NCI-H1105 (cell line): Measurements from ENCODE around the gene USP7.
A peak's percentile ranks its signal among the peaks of the same experiment; 100 is the strongest.
"Not testable (repeated sequence)": the region's sequence is repeated elsewhere in the genome, so short reads cannot be mapped to it uniquely, and the experiment has no call there.

Experiments
- DNase-seq: peaks from one replicate; lab custom pipeline; 2025; lab: John Stamatoyannopoulos, UW

The USP7 gene

DNA sequence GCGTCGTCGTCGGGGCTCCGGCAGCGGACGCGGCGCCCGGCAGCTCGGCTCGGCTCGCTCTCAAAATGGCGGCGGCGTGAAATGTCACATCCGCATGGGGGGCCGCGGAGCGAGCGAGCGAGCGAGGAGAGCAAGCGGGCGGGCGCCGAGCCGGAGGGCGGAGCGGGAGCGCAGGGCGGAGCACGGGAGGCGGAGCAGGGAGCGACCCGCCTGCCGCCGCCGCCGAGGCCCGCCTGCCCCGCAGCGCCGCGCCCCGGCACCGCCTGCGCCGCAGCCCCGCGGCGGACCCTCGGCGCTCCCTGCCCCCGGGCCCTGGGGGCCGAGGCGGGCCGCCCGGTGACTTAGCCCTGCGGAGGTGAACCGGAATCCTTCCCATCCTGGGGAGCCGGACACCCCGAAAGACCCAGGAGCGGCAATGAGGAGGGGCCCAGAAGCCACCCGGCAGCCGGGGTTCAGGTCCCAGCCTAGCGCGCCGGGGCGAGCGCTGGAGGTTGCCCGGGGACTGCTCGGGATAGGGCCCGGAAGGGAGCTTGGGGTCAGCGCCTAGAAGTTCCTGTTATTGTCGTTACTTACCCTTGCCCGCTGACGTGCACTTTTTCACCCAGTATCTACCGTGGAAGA, at the start of gene USP7:
TSS of gene USP7 (minus strand) at position 86 of the 621 bp plus-strand sequence. CDS start 621 bp downstream, outside the sequence.
- peak; percentile 89 for DNase-seq

DNA sequence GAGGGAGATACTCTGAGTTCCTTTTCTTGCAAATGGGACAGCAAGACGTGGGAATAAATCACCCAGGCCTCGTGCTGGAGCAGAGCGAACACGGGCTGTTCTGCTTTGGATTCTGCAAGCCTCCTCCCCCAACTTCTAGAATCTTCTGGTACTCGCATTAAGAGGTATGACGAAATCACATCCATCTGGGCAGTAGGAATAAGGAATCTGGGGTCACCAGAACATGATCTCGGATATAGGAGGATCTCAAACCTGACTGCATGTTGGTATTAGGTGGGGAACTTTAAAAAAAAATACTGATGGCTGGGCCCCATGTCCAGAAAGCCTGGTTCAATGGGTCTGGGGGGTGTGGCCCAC, 49.8 kb upstream of the USP7 start:
- DNase-seq, result no peak

DNA sequence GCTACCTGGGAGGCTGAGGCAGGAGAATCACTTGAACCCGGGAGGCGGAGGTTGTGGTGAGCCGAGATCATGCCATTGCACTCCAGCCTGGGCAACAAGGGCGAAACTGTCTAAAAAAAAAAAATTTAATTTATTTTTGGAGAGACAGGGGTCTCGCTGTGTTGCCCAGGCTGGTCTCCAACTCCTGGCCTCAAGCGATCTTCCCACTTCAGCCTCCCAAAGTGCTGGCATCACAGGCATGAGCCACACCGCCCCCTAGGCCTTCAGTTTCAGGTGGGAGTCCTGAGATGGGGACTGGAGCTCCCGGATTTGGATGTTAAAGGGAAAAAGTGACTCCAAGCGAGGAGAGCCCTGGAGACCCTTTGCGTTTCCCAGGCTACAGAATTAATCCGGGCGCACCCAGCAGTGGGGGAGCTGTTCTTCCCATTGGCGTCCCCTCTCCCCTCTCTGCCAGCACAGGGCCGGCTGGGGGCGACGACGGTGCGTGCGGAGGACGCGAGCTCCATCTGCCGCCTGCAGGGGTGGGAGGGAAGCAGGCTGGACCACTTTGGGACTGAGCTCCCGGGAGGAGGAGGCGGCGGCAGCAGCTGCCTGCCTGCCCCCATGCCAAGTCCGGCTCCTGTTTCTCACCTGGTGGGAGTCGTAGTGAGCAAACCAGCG, 49.3 kb upstream of the USP7 start:
- DNase-seq, result no peak

DNA sequence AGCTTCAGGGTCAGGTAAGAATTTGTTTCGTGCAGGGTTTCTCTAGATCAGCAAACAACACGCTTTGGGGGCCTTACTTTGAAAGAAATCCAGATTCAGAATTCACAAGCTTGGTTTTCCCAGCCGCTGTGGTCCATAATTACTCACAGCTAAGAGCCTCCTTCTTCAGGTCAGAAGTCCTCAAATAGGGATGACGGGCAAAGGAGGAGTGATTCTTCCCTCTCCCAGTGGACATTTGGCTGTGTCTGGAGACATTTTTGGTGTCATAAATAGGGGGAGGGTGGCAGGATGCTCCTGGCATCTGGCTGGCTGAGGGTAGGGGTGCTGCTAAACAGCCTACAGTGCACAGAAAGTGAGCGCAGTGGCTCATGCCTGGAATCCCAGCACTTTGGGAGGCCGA, 48.6 kb upstream of the USP7 start:
- DNase-seq, result no peak

DNA sequence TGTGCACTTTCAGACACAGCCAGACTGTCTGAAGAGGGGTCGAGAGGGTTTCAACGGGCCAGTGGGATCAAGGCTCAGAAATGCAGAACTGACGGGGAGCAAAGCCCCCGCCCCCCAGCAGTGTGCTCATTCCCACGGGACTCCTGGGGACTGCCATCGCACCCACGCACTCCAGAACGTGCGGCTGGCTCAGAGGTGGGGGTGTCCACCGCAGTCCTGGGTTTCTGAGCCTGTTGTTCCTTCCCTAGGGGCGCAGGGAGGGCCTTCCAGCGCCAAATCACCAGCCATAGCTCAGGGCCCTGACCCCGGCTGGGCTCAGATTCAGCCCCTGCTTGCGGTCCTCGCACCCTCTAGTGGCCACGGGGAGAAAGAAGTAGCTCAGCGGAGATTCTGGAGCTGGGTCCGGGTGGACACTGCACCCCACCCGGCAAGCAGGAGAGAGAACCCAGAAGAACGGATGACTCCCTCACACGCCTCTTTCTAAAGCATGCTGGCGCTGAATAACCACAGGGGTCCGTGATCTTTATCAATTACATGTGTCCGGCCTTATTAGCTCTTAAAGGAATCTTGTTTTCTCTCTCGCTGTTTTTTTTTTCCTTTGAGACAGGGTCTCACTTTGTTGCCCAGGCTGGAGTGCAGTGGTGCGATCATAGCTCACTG, 45.0 kb upstream of the USP7 start:
- DNase-seq, result no peak

DNA sequence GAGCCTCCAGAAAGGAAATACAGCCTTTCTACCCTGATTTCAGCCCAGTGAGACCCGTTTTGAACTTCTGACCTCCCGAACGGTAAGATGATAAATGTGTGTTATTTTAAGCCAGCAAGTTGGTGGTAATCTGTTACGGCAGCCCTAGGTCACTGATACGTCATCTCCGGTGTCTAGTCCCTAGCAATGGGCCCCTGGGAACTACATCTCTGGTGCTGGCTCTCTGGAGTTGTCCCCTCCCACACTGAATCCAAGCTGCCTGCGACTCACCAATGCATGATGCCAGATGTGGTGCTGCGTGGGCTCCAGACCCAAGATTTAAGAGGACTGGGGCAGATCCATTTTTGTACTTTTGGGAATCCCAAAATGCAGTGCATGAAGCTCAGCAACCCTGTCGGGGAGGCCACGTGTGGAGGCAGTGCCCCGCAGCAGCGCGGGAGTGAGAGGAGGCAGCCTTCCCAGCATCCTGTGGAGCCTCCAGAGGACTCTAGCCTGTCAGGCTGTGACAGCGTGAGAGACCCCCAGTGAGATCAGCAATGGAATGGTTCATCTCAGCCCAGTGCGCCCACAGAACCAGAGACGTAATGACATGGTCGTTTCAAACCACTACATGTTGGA, 43.6 kb upstream of the USP7 start:
- DNase-seq, result no peak

DNA sequence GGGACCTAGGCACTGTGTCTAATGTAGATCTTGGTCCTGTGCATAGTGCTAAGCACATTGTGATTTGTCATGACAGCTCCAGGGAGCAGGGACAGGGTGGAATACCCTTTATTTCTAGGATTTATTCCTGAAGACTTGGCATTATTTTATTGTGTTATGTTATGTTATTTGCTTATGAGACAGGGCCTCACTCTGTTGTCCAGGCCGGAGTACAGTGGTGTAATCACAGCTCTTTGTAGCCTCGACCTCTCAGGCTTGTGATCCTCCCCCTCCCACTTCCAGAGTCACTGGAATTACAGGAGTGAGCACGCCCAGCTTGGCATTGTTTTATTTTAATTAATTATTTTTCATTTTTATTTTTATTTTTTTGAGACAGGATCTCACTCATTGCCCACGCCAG, 40.5 kb upstream of the USP7 start:
- no peak for DNase-seq

DNA sequence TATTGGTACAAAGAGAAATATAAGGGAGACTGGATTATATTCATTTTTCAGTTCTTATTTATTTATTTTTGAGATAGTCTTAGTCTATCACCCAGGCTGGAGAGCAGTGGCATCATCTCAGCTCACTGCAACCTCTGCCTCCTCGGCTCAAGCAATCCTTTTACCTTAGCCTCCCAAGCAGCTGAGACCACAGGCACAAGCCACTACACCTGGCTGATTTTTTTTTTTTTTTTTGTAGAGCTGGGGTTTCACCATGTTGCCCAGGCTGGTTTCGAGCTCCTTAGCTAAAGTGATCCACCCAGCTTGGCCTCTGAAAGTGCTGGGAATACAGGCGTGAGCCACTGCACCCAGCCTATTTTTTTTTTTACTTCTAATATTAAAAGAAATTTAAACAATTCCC, 40.1 kb upstream of the USP7 start:
- no peak for DNase-seq

DNA sequence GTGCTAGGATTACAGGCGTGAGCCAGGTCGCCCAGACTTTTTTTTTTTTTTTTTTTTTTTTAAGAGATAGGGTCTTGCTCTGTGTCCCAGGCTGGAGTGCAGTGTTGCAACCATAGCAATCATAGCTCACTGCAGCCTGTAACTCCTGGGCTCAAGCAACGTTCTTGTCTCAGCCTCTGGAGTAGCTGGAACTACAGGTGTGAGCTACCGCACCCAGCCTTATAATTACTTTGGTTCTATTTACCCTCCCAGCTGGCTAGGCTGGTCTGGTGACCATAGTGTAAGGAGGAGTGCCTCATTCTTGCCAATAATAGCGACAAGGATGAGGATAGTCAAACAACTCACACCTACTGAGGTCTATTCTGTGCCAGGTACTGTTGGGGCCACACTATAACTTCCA, 39.6 kb upstream of the USP7 start:
- no peak for DNase-seq

DNA sequence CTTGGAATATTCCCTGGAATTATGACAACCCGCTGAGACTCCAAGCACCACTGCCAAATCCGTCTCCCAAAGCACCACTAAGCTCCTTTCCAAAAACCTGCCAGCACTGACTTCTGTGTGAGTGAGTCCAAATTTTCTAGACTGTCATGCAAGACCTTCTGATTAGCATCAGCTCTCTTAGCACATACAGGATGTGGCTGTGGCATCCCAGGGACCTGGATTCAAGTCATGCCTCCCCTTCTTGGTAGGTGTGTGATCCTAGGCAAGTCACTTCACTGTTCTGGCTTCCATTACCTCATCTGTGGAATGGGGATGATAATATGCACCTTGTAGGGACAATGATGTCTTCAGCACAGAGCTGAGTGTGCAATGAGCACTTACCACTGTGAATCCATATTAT, 38.3 kb upstream of the USP7 start:
- no peak for DNase-seq

DNA sequence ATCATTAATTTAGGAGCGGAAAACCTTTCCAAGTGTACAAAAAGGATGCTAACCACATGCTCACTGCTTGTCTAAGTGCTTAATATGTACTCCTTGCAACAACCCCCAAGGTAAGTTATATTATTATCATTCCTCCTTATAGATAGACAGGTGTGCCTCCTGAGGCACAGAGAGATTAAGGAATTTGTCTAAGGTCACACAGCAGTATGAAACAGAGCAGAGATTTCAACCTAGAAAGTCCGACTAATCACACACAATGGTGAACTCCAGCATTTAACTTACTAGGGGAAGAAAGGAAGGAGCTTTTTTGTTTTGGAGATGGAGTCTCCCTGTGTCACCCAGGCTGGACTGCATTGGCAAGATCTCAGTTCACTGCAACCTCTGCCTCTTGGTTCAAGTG, 37.0 kb upstream of the USP7 start:
- DNase-seq, result no peak

DNA sequence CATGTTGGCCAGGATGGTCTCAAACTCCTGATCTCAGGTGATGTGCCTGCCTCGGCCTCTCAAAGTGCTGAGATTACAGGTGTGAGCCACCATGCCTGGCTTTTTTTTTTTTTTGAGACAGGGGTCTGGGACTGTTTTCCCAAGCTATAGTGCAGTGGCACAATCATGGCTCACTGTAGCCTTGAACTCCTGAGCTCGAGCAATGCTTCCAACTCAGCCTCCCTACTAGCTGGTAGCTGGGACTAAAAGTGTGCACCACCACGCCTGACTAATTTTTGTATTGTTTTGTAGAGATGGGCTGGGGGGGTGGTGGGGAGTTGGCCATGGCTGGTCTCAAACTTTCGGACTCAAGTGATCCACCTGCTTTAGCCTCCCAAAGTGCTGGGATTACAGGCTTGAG, 36.1 kb upstream of the USP7 start:
- DNase-seq, result no peak

DNA sequence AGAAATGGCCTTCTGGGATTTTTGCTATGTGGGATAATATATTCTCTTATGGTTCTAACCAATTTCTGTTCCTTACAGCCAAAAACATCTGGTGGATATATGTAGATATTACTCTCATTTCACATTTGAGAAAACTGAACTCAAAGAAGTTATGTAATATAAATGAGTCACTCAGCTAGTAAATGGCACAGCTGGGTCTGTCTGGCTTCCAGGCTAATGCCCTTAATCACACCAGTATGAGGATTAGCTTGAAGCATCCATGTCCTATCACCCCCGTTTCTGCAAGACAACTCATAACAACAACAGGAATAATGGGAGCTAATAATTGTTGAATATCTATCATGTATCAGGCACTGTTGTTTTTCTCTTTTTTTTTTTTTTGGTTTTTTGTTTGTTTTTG, 34.4 kb upstream of the USP7 start:
- no peak for DNase-seq

DNA sequence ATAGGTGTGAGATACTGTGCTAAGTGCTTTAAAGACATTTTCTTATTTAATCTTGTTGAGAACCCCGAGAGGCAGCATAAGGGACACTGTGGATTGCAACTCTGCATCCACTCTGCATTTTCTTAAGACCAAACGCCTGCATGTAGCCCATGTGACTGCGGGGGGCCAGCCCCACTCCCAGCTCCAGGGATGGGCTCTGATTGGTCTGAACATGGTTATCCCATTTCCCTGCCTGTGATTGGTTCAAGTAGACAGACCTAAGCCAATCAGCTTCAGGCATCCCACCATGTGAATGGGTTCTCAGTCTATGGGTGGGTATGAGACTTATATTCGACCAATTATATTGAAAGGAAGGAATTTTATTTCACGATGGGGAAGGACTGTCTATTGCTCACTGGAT, 33.2 kb upstream of the USP7 start:
- no peak for DNase-seq

DNA sequence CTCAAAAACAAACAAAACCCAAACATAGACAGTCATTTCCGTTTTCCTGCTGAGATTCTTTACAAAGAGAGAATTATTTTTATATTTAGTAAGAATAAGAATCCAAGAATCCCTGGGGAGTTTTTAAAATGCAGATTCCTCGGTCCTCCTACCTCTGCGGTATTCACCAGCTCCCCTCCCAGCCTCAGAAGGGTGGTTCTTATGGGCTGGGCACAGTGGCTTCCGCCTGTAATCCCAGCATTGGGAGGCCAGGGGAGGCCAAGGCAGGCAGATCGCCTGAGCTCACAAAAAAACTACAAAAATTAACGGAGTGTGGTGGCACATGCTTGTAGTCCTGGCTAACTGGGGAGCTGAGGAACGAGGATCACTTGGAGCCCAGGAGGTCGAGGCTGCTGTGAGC, 26.7 kb upstream of the USP7 start:
- no peak for DNase-seq

DNA sequence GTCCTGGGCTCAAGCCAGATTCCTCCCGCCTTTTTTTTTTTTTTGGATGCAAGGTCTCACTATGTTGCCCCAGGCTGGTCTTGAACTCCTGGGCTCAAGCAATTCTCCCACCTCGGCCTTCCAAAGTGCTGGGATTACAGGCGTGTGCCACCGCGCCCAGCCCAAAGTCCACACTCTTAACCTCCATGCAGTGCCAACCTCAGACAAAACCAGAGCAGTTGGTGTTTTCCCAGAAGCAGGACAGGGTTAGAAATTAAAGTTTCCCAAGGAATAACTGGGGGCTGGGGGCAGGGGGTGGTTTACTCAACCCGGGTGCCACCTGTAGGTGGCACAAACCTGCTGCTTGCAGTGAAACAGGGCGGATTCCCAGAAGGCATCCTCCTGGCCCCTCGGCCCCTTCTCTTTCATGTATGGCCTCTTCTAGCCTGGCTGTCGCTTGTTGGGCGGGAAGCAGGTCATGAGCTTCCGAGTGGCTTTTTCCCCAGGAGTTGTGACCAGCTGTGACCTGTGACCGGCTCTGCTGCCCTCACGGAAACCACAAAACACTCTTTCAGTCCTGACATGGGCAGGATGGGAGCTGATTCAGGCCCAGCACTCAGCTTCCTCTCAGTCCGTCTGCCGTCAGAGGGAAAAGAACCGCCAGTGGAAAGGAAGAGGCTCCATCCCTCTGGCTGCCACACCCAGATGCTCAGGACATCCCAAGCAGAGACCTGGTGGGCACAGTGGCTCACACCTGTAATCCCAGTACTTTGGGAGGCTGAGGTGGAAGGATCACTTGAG, 25.6 kb upstream of the USP7 start:
- no peak for DNase-seq

DNA sequence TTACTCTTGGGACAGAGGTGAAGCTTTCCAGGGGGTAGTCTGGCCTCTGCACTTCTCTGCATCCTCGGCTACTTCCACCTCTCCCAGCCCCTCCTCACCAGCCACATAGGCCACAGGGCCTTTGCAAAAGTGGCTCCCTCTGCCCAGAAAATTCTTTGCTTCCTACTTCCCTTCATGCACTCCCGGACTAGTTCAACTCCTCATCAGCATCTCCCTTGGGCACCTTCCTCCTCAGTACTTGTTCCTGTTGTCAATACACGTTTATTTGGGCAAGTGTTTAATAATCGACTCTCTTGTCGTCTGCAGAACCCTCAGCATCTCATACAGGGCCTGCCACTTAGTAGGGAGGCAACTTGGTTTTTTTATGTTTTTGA, 23.1 kb upstream of the USP7 start:
- no peak for DNase-seq

DNA sequence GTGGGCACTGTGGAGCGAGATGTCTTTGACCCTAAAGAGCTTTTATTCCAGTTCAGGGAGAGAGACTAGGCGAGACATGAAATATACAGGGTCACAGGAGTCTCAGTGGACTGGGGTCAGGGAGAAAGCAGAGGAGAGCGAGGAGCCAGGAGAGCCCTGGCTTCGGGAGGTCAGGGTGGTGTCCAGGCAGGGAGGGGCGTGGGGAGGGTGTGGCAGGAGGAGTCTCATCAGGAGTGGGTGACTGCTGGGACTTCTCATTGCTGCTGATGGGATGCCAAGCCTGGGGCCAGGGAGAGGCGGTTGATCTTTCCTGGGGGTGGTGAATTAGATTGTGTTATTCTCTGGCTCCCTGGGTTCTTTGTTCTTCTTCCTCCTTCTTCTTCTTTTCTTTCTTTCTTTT, 22.4 kb upstream of the USP7 start:
- DNase-seq, result no peak

DNA sequence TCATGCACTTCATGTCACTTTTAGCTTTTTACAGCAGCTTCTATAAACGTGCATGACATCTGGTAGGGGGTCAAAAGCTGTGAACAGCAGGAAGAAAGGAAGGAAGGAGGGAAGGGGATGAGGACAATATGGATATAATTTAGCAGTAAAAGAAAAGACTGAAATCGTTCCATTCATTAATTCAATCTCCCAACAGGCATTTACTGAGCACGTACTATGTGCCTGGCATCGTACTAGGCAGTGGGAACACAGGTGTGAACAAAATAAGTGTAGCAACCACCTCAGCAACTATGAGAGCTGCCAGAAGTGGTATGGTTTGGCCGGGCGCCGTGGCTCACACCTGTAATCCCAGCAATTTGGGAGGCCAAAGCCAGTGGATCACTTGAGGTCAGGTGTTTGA, 19.1 kb upstream of the USP7 start:
- no peak for DNase-seq

DNA sequence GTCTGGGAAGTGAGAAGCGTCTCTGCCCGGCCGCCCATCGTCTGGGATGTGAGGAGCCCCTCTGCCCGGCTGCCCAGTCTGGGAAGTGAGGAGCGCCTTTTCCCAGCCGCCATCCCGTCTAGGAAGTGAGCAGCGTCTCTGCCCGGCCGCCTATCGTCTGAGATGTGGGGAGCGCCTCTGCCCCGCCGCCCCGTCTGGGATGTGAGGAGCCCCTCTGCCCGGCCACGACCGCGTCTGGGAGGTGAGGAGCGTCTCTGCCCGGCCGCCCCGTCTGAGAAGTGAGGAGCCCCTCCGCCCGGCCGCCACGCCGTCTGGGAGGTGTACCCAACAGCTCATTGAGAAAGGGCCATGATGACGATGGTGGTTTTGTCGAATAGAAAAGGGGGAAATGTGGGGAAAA, 18.2 kb upstream of the USP7 start:
- DNase-seq, result not testable (repeated sequence)

DNA sequence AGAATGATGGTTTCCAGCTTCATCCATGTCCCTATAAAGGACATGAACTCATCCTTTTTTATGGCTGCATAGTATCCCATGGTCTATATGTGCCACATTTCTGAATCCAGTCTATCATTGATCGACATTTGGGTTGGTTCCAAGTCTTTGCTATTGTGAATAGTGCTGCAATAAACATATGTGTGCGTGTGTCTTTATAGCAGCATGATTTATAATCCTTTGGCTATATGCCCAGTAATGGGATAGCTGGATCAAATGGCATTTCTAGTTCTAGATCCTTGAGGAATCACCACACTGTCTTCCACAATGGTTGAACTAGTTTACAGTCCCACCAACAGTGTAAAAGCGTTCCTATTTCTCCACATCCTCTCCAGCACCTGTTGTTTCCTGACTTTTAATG, 12.5 kb upstream of the USP7 start:
- DNase-seq, result not testable (repeated sequence)

DNA sequence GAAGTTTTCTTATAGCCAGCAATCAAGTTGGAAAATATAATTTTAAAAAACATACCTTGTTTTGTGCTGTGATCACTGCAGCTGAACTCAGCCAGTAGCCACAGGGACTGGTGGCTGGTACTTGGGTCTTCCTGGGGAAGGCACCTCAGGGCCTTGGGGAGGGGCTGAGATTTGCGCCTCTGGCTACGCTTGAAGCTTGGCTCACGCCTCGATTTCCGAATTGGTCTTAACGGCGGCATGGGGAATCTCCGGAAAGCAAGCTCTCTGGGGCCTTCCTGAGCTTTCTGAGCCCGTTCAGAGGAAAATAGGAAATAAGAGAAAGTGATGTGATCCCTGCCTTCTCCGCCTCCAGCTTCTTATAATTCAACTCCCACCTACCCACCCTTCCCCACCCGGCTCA, 11.3 kb upstream of the USP7 start:
- DNase-seq, result no peak
